NCI-H146 treated with DMSO at 0.1 percent for 48 hours (cell line): ENCODE data around the gene DERL3.

Experiments used
- DNase-seq: peaks from one replicate; lab custom pipeline; 2025; ENCODE audit not compliant: unreplicated experiment; lab: John Stamatoyannopoulos, UW

Gene DERL3

DNA sequence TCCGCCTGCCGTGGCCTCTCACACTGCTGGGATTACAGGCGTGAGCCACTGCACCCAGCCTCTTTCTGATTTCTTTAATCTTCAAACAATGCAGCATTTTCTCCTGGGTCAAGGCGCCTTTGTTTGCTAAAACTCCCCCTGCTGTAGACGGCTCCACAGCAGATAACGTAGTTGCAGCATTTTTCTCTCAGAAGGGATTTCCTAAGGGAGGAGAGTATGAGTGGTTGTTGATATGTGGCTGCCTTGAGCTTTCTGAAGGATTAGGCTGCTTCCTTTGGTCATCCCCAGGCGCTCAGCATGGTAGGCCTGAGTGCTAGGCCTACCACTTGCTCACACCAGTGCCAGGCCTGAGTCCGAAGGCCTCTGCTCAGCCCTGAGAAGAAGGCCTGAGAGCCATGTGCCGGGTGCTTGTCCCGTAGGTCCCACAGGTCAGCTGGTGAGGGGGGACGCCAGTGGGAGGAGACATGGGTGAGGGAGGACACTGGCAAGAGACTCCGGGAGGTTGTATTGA, 34.0 kb downstream of the DERL3 start:
- no peak for DNase-seq

- no peak for DNase-seq
Measured at GRCh38 chr22:23803001-23803819, 35.6 kb downstream of the DERL3 start.

GRCh38 chr22:23801886-23802377, 36.9 kb downstream of the DERL3 start:
- no peak for DNase-seq

DNA sequence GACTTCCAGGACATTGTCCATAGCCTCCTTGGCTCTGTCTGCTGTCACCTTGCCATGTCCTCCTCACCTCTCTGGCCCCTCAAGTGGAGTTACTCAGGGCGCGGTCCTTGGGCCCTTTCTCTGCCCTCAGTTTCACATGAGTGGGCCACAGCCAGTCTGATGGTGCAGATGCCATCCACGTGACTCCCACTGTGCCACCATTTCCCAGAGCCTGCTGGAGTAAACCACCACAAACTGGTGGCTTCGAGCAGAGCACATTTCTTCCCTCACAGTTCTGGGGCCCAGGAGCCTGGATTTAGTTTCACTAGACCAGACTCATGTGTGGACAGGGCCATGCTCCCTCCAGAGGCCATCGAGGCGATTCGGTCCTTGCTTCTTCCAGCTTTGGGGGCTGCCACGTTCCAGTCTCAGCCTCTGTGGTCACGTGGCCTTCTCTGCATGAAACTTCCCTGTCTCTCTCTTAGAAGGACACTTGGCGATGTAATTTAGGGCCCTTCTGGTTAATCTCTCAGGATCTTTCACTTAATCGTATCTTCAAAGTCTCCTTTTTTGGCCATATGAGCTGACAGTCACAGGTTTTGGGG, 37.5 kb downstream of the DERL3 start:
- no peak for DNase-seq

- no peak for DNase-seq
Measured at GRCh38 chr22:23800297-23801237, 38.2 kb downstream of the DERL3 start.

DNA sequence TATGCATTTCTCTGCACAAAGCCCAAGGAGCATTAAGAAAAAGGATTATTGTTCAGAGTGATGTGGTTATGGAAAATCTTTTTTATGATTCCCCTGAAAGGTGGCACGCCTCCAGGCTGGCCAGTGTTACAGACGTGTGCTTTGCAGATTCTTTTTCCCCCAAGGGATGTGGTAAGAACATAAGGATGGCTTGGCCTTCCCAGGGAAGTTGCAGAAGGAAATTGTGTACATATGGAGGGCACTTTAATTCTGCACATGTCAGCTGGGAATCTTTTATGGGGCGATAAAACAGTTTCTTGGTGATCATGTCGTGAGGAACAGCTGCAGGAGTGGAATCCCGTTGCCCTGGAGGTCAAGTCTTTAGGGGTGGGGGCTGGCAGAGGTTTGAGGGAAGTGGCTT, 42.3 kb downstream of the DERL3 start:
- no peak for DNase-seq

- DNase-seq, result no peak
Measured at GRCh38 chr22:23793326-23793725, 45.5 kb downstream of the DERL3 start.

- DNase-seq, result no peak
Measured at GRCh38 chr22:23791738-23792645, 46.8 kb downstream of the DERL3 start.

- DNase-seq, result no peak
Measured at GRCh38 chr22:23790819-23791737, 47.7 kb downstream of the DERL3 start.

GRCh38 chr22:23789638-23790037, 49.2 kb downstream of the DERL3 start:
- DNase-seq, result no peak

DNA sequence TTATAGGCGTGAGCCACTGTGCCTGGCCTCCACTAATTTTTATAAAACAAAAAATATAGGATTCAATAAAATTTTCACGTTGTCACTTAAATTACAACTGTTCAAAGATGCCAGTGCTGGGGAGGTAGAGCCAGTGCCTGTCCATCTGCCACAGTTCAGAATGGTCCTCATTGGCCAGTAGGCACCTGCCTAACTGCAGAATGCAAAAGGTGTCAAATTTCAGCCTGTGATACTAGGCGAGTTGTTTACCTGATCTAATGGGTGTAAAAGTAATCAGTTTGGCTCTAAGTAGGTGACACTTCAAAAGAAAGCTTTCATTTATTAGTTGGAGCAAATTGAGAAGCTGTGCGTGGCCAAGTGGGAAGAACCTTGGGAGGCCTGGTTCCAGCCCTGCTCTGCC, 49.7 kb downstream of the DERL3 start:
- no peak for DNase-seq

DNA sequence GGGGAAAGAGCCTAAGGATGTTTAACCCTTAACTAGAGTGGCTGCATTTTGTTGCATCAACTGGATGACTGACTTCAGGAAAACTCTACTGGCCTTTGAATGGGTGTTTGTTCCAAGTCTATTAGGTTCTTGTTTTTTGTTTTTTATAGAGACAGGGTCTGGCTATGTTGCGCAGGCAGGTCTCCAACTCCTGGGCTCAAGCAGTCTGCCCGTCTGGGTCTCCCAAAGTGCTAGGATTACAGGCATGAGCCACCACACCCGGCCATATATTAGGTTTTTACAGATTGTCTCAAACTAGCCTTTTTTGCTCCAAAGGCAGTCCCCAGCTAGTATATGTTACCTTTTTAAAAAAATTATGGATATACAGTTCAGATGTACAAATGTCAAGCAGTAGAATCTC, 50.9 kb downstream of the DERL3 start:
- no peak for DNase-seq

DNA sequence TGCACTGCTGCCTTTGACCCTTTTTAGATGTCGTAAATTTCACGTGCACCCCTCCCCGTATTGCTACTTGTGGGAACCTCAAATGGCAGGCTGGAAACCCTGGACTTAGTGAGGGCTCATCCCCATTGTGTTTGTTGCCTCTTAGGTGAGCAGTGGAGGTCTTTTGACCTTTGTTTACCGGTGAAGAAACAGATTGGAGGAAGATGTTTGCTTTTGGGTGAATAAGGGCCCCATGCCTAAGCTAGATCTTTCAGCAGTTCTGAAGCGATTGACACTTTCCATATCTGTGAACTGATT, 51.3 kb downstream of the DERL3 start:
- DNase-seq, result no peak

DNA sequence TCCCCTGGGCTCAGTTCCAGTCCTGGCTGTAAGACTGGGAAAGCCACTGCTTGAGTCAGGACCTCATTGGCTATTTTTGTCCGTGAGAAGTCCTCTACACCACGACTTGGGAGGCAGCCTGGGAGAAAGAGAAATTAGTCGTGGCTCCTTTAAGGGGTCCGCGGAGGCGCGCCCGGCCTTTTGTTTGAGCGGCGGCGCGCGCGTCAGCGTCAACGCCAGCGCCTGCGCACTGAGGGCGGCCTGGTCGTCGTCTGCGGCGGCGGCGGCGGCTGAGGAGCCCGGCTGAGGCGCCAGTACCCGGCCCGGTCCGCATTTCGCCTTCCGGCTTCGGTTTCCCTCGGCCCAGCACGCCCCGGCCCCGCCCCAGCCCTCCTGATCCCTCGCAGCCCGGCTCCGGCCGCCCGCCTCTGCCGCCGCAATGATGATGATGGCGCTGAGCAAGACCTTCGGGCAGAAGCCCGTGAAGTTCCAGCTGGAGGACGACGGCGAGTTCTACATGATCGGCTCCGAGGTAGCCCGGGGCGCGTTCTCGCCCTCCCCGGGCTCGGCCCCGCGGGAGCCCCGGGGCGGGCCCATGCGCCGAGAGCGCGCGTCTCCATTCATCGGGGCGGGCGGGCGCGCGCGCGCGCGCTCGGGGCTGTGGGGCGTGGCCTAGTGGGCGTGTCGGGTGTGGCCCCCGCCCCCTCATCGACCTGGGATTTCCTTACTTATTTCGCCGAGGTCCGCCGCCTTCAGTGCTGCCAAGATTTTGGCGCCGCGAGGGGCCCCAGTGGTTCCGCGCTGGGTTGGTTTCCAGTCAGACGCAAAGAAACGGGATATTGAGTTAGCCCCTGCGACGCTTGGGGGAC, 51.8 kb downstream of the DERL3 start, which contains the start of gene SMARCB1:
Gene SMARCB1, plus strand, starts transcription at position 215 of the 848 bp plus-strand sequence. Its CDS starts 204 bp downstream, at position 419.
- DNase-seq, result peak; percentile 21

DNA sequence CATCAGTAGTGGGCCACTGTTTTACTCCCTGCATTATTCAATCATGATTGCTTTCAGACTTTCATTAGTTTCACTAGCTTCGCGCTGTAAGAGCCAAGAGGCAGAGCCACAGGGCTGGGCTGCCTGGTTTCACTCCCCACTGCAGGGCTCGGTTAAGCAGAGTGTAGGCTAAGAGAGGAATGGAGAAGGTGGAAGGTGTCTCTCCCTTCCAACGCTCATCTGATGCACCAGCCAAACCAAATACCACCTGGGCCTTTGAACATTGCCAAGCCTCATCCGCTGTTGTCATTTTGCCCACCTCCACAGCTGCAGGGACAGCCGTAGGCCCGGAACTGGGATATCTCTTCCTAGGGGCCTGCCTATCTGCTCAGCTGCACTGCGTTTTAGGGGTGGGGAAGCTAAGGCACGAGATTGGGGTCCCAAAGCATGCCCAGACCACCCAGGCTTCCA, 52.5 kb downstream of the DERL3 start:
- DNase-seq, result no peak
